Body of pancreas (tissue), 4 donors: ENCODE measurements around the gene CXXC1. TPM values are rescaled to one million over a fixed set of nuclear protein-coding genes. Genes with fewer than 3 reads are reported as not detected.

Experiments
- ATAC-seq: fragments of 150-250 bp; one replicate; pipeline ENCODE4 v1.9.1; 2016
- DNase-seq, 4 donors: peaks; one replicate each; pipeline ENCODE4 v3.0.0-alpha.2; 2019
- H3K27ac ChIP-seq, 4 donors: fragments of 200-600 bp; sonication (generic); 1 replicate in 3 of 4; 2 replicates in 1 of 4; pipeline versions ENCODE4 v1.5.1 to v1.6.1; 2016 to 2019; ENCODE audit warnings: mild to moderate bottlenecking in 1 of 4, mixed read lengths in 1 of 4, moderate library complexity in 1 of 4
- H3K27me3 ChIP-seq, 2 donors: fragments of 200-600 bp; sonication (generic); one replicate each; pipeline ENCODE4 v1.6.0; 2016; ENCODE audit warnings: mild to moderate bottlenecking in 1 of 2
- H3K36me3 ChIP-seq, 2 donors: fragments of 200-600 bp; sonication (generic); replicated peaks in 1 of 2; 2 replicates each; pipeline ENCODE4 v1.5.1; 2016; ENCODE audit warnings: low read depth in 2 of 2; ENCODE audit not compliant: insufficient read depth in 1 of 2
- H3K4me1 ChIP-seq: fragments of 200-600 bp; sonication (generic); one replicate; pipeline ENCODE4 v1.6.0; 2016
- H3K4me3 ChIP-seq, 2 donors: fragments of 200-600 bp; sonication (generic); 1 replicate in 1 of 2; 2 replicates in 1 of 2; pipeline ENCODE4 v1.5.1; 2016 to 2019
- H3K9me3 ChIP-seq, 3 donors: fragments of 200-600 bp; sonication (generic); 1 replicate in 2 of 3; 2 replicates in 1 of 3; pipeline ENCODE4 v1.5.1; 2016
- CTCF ChIP-seq, 7 experiments: fragments of 450-650 bp in 4 of 7; fragments of 200-600 bp in 3 of 7; sonication (generic) in 3 of 7; IDR thresholded peaks; one replicate each; pipeline ENCODE4 v1.5.1; 2016 to 2019; ENCODE audit warnings: antibody characterized with exemption in 7 of 7
- POLR2A ChIP-seq, 3 donors: fragments of 450-650 bp; IDR thresholded peaks; one replicate each; pipeline ENCODE4 v1.6.1; 2016; ENCODE audit warnings: antibody characterized with exemption in 3 of 3, mild to moderate bottlenecking in 2 of 3
- WGBS, 2 donors: methylation state at CpG; one replicate each; pipeline ENCODE4 v1.1.5; 2017; 5-methylcytosine and 5-hydroxymethylcytosine counted together
- intact Hi-C: fragments of 100-400 bp; cut with DNase I; formaldehyde crosslinking; loops from one replicate; pipeline ENCODE4 v1.15.1; 2023
- total RNA-seq, 2 donors: library from RNA; depleted of rRNA; stranded (reverse); fragments of >200 nt; gene quantifications; one replicate each; pipeline ENCODE4 v1.1.0, GENCODE V29; 2016

The CXXC1 gene
- total RNA-seq: 100 to 1,000 TPM in 1 of 2 donors, 10 to 100 TPM in 1; 80.7 to 109 TPM

- Histone ChIP-seq H3K36me3 (peaks cover 8 to 14% of the 10 kb centered on the region in 2 donors), H3K9me3 (no peaks in the 10 kb centered on the region), H3K27ac (peak within 1 kb of the TSS; percentile 86 to 96 (median 94)), H3K27me3 (no peaks in the 10 kb centered on the region), H3K4me3 (peak within 1 kb of the TSS; percentile 82 to 92), H3K4me1 (peaks cover 12% of the 10 kb centered on the region)
- TF ChIP-seq CTCF (IDR thresholded peaks at IDR 0.05): peak in 4 of 7 experiments; percentile 74 to 83 (median 78)
- peak in 2 of 3 donors; percentile 67 to 70 for TF ChIP-seq POLR2A (IDR thresholded peaks at IDR 0.05)
- DNase-seq (peak; percentile 94 to 99 (median 98)), ATAC-seq (peak; percentile 96)
- intact Hi-C loops: loop anchor here (10.0 kb wide), 1 partner anchor 67 kb away; no protein-coding TSS in a partner anchor
- 0 to 1% methylated on average over 30 to 76 of the region's 76 CpGs for WGBS, 2 donors
Measured at GRCh38 chr18:50287441-50288347, at the start of gene CXXC1. Gene CXXC1 (minus strand): TSS chr18:50287692. CDS start chr18:50287589, 103 bp downstream.

GRCh38 chr18:50334546-50335152 is 47.2 kb upstream of the CXXC1 start:
- no peak for ATAC-seq

DNA sequence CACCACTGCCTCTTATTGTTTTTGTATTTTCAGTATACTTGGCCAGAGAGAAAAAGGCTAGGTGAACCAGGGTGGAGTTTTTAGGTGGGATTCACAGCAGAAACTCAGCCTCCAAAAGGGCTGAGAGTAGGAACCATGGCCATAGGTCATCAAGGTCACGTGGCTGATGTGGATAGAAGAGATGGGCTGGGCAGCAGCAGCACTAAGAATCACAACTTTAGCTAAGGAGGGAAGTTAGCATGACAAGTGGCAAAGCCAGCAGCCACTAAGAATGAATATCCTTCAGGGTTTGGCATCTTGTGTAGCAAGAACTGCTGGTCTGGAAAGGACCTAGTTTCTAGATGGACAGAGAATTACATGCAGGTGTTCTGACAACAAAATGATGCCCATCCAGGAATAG is 44.2 kb upstream of the CXXC1 start:
- ATAC-seq (no peak), DNase-seq (no peak)
- no peak overlapping the region for H3K4me3 ChIP-seq
- 89 to 90% methylated on average over 1 of the region's 1 CpG for WGBS, 2 donors
- no peaks in the 10 kb centered on the region for H3K27me3 ChIP-seq
- TF ChIP-seq CTCF (IDR thresholded peaks at IDR 0.05): no peak
- intact Hi-C loops: no loop called here
- no peaks in the 10 kb centered on the region for H3K9me3 ChIP-seq
- H3K27ac ChIP-seq: no peak overlapping the region
- no peaks in the 10 kb centered on the region for H3K36me3 ChIP-seq
- no peaks in the 10 kb centered on the region for H3K4me1 ChIP-seq

More at GRCh38 chr18:50334546-50335152, 47.2 kb upstream of the CXXC1 start:
- 74 to 75% methylated on average over 7 of the region's 7 CpGs for WGBS, 2 donors
- no peaks in the 10 kb centered on the region for H3K4me1 ChIP-seq
- no peak overlapping the region for H3K4me3 ChIP-seq
- no peaks in the 10 kb centered on the region for H3K9me3 ChIP-seq
- intact Hi-C loops: no loop called here
- no peak overlapping the region for H3K27ac ChIP-seq
- no peaks in the 10 kb centered on the region for H3K27me3 ChIP-seq
- no peak for DNase-seq
- TF ChIP-seq POLR2A (IDR thresholded peaks at IDR 0.05) (no peak), CTCF (IDR thresholded peaks at IDR 0.05) (no peak)
- no peaks in the 10 kb centered on the region for H3K36me3 ChIP-seq

DNA sequence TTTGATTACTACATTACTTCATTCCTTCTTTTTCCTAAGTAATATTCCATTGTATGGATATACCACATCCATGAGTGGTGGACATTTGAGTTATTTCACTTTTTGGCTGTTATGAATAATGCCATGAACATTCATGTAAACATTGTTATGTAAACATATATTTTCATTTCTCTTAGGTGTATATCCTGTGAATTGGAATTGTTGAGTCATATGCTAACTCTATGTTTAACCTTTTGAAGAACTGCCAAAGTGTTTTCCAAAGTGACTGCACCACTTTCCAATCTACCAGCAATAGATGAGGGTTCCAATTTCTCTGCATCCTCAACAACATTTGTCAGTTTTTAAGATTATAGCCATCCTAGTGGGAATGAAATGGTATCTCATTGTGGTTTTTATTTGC is 42.7 kb upstream of the CXXC1 start:
- Histone ChIP-seq H3K27me3 (no peaks in the 10 kb centered on the region), H3K4me1 (no peaks in the 10 kb centered on the region), H3K36me3 (no peaks in the 10 kb centered on the region), H3K4me3 (no peak overlapping the region), H3K27ac (no peak overlapping the region), H3K9me3 (no peaks in the 10 kb centered on the region)
- intact Hi-C loops: no loop called here
- no peak for DNase-seq
- no peak for TF ChIP-seq CTCF (IDR thresholded peaks at IDR 0.05)
- TF ChIP-seq POLR2A (IDR thresholded peaks at IDR 0.05): no peak
- no peak for ATAC-seq
